NB4 (cell line): ENCODE measurements around the gene GRIK1.

Experiments
- DNase-seq: peaks from one replicate; pipeline ENCODE4 v3.0.0; 2010; ENCODE audit warnings: low read depth
- H3K4me3 ChIP-seq: one replicate; pipeline ENCODE4 v1.5.1; 2011; ENCODE audit warnings: mild to moderate bottlenecking, low read depth, low read length, moderate library complexity
- MYC ChIP-seq: IDR thresholded peaks from 2 replicates; pipeline ENCODE4 v1.6.1; 2011; ENCODE audit warnings: low read depth, low read length
- POLR2A ChIP-seq: IDR thresholded peaks from 2 replicates; pipeline ENCODE4 v1.6.1; 2011; ENCODE audit warnings: mild to moderate bottlenecking; ENCODE audit not compliant: insufficient read length; ENCODE audit errors: extremely low read depth
- TF ChIP-seq, protein P1 (sequence below): IDR thresholded peaks from 2 replicates; pipeline ENCODE4 v1.6.1; 2011; ENCODE audit warnings: low read depth, low read length
- TF ChIP-seq, protein P2 (sequence below): IDR thresholded peaks from one replicate; pipeline ENCODE4 v1.5.1; 2012; ENCODE audit warnings: low read depth, low read length

Gene GRIK1

DNA sequence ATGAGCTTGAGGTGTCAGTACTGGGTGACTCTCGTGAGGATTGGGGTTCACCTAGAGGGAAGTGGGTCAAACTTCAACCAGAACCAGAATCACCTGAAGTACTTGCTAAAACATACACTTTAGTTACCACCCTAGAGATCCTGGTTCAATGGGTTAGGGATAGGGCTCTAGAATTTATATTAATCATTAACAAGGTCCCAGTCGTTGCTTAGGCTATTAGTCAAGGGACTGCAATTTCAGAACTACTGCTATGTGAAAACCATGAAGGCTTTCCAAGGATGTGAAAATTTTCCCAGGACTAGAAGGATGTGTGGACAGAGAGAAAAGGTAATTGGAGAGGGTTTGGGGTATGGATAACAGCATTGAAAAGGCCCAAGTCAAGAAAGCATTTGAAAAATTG is 162.6 kb downstream of the GRIK1 start:
- TF ChIP-seq POLR2A: no peak
- TF ChIP-seq, protein P1, sequence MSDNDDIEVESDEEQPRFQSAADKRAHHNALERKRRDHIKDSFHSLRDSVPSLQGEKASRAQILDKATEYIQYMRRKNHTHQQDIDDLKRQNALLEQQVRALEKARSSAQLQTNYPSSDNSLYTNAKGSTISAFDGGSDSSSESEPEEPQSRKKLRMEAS: no peak
- TF ChIP-seq, protein P2, sequence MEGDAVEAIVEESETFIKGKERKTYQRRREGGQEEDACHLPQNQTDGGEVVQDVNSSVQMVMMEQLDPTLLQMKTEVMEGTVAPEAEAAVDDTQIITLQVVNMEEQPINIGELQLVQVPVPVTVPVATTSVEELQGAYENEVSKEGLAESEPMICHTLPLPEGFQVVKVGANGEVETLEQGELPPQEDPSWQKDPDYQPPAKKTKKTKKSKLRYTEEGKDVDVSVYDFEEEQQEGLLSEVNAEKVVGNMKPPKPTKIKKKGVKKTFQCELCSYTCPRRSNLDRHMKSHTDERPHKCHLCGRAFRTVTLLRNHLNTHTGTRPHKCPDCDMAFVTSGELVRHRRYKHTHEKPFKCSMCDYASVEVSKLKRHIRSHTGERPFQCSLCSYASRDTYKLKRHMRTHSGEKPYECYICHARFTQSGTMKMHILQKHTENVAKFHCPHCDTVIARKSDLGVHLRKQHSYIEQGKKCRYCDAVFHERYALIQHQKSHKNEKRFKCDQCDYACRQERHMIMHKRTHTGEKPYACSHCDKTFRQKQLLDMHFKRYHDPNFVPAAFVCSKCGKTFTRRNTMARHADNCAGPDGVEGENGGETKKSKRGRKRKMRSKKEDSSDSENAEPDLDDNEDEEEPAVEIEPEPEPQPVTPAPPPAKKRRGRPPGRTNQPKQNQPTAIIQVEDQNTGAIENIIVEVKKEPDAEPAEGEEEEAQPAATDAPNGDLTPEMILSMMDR: no peak
- TF ChIP-seq MYC: no peak
- H3K4me3 ChIP-seq: no peak overlapping the region
- DNase-seq: no peak

DNA sequence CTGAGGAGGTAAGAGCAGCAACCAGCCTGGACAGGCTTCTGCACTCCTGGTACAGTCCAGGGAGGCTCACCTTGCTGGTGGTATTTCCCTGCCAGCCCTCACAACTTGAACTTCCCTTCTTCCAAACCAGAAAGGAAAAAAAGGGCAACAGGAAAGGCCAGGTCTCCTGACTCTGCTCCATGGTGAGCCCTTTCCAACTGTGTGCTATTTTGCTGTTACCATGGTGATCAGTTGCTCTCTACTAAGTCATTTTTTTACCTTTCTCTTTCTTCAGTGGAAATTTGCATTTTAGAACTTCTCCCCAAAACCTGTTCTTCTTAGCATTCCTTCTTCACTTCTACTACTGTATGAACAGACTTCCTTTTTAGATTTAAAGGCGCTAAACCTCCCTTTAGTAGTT is 164.3 kb downstream of the GRIK1 start:
- TF ChIP-seq MYC: no peak
- TF ChIP-seq, protein P2: no peak
- TF ChIP-seq POLR2A: no peak
- TF ChIP-seq, protein P1: no peak
- H3K4me3 ChIP-seq: no peak overlapping the region
- DNase-seq: no peak

DNA sequence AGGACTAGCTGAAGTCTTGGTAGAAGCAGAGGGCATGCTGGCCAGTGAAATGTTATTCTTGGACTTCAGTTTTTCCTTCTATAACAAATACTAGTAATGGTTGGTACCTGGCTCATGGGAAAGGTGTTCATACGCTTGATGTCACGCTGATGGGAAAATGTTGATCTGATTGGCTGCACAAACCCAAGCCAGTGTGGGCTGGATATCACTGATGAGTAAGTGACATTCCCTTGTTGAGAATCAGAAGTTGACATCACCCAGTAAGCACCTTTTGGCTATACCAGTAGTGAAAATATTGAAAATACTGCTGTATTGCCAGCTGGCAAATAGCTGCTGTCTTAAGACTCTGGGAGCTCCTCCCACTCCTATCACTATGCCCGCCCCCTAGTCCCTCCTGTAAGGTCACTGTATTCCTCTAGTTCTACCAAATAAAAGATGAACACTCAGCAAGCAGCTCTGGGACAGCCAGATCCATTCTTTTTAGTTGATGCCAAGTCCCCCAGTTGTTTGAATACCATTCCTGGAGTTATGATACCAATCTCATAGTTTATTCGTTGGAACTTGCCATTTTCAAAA is 168.2 kb downstream of the GRIK1 start:
- no peak for TF ChIP-seq MYC
- no peak for TF ChIP-seq POLR2A
- TF ChIP-seq, protein P2: no peak
- TF ChIP-seq, protein P1: no peak
- no peak for DNase-seq
- no peak overlapping the region for H3K4me3 ChIP-seq

DNA sequence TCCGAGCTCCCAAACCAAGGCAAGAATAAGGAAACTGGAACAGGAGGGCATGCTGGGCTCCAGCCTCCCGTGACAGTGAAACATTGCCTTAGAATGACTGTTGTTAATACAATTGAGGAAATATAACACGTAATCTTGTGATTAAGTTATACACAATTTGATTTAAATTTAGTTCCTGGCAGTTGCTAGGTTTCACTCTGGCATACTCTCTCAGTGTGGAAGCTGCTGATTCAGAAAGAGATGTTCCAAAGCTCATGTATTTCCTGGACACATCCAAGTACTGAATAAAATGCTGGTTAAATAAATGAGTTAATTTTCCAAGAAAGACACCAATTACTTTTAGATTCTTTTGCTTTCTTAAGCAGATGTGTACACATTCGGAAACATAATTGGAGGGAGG is 176.1 kb downstream of the GRIK1 start:
- no peak for TF ChIP-seq POLR2A
- TF ChIP-seq, protein P2: no peak
- TF ChIP-seq MYC: no peak
- TF ChIP-seq, protein P1: no peak
- DNase-seq: no peak
- H3K4me3 ChIP-seq: no peak overlapping the region

DNA sequence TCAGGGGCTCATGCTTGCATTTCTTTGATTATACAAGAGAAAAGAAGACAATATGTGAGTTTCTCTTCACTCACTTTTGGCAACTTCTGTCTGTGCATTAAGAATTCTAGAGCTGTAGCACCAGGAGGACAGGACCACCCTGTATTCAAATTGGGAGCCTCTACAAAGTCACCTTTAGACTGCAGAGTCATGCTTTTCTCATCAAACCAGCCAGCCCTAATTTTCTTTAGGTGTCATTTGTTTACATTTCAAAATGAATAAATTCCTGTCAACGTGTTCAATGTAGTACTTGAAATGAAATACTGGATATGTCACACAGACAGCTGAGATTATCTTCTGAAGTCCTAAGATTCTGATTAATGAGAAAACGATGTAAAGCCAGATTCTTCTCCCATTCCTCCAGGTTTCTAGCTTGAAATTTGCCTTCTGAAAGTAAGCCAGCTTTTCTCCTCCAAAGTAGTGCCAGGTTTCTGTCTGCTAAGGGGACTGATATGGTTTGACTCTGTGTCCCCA is 177.2 kb downstream of the GRIK1 start:
- TF ChIP-seq, protein P1: no peak
- no peak for TF ChIP-seq MYC
- TF ChIP-seq, protein P2: no peak
- TF ChIP-seq POLR2A: no peak
- no peak overlapping the region for H3K4me3 ChIP-seq
- no peak for DNase-seq

DNA sequence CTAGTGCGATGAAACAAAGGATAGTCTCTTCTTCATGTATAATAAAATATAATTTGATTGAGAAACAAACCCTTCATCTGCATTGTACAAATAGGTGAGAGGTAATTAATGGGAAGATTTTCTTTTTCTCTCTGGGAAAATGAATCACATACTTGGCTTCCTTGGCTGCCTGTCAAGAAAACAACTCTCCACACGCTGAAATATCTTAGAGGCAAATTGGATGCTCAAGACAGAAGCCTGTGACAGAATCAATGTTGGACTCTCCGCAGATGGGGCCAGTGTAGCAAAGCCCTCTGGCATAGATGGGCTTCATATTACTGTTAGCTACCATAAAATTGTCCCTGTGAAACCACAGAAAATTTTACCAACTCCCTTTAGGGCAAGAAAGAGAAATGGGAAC is 186.6 kb downstream of the GRIK1 start:
- DNase-seq: no peak
- TF ChIP-seq, protein P1: no peak
- no peak for TF ChIP-seq MYC
- no peak overlapping the region for H3K4me3 ChIP-seq
